ENCODE measurements around the gene ZMYND8.

DNA sequence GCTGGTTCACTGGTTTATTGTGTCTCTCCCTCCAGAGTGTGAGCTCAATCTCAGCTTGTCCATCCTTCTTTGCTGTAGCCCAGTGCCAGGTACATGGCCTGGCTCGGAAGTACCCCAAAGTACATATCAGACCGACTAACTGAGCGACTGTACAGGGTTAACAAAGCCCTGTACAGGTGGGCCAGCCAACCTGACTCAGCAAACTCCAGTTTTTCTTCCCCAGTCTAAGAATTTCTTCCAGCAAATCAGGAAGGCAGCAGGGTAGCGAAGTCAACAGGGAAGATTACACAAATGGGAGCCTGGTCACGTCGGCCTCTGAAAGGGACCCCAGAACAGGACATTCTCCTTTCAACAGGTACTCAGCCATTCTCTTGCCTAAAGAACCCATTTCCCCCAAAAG lies 31.3 kb downstream of the ZMYND8 start:
- TF ChIP-seq POLR2A (IDR thresholded peaks at IDR 0.05; ENCODE audit: low read depth), result no peak
- TF ChIP-seq, protein P1, sequence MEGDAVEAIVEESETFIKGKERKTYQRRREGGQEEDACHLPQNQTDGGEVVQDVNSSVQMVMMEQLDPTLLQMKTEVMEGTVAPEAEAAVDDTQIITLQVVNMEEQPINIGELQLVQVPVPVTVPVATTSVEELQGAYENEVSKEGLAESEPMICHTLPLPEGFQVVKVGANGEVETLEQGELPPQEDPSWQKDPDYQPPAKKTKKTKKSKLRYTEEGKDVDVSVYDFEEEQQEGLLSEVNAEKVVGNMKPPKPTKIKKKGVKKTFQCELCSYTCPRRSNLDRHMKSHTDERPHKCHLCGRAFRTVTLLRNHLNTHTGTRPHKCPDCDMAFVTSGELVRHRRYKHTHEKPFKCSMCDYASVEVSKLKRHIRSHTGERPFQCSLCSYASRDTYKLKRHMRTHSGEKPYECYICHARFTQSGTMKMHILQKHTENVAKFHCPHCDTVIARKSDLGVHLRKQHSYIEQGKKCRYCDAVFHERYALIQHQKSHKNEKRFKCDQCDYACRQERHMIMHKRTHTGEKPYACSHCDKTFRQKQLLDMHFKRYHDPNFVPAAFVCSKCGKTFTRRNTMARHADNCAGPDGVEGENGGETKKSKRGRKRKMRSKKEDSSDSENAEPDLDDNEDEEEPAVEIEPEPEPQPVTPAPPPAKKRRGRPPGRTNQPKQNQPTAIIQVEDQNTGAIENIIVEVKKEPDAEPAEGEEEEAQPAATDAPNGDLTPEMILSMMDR (IDR thresholded peaks at IDR 0.05), result no peak
- TF ChIP-seq EP300 (IDR thresholded peaks at IDR 0.05), result no peak
- no peak for TF ChIP-seq POLR2AphosphoS5 (IDR thresholded peaks at IDR 0.05)
